Natural killer cell (primary cell): Measurements from ENCODE around the gene ELOA2. TPM values are rescaled to one million over a fixed set of nuclear protein-coding genes. Genes with fewer than 3 reads are reported as not detected.
"Not testable (repeated sequence)": the region's sequence is repeated elsewhere in the genome, so short reads cannot be mapped to it uniquely, and the experiment has no call there.

Source experiments
- ATAC-seq, 3 donors: fragments of 150-1000 bp in 2 of 3; fragments of 200-7000 bp in 1 of 3; cut with Tn5 transposase; 1 replicate in 1 of 3; 2 replicates in 2 of 3; pipeline ENCODE4 v1.10.0; 2021; ENCODE audit warnings: mild to moderate bottlenecking in 2 of 3, moderate library complexity in 2 of 3
- DNase-seq, 2 donors: peaks; one replicate each; pipeline versions ENCODE4 v3.0.0 to v3.0.0-alpha.2; 2013 to 2021; ENCODE audit warnings: mixed read lengths in 1 of 2
- H3K27ac ChIP-seq: one replicate; pipeline ENCODE4 v1.5.1; 2013; ENCODE audit warnings: mild to moderate bottlenecking, low read length
- H3K27me3 ChIP-seq: one replicate; pipeline ENCODE4 v1.6.1; 2013; ENCODE audit warnings: low read length; ENCODE audit not compliant: control insufficient read depth, insufficient read depth
- H3K36me3 ChIP-seq: one replicate; pipeline ENCODE4 v1.6.1; 2013; ENCODE audit warnings: low read length; ENCODE audit not compliant: control insufficient read depth, insufficient read depth
- H3K4me1 ChIP-seq: one replicate; pipeline ENCODE4 v1.6.1; 2013; ENCODE audit warnings: low read length; ENCODE audit not compliant: control insufficient read depth, insufficient read depth
- H3K4me3 ChIP-seq: one replicate; pipeline ENCODE4 v1.5.1; 2013; ENCODE audit warnings: low read length
- H3K9me3 ChIP-seq: one replicate; pipeline ENCODE4 v1.6.1; 2013; ENCODE audit warnings: low read length; ENCODE audit not compliant: control insufficient read depth, insufficient read depth
- H3K27ac Mint-ChIP-seq, 2 donors: one replicate each; pipeline ENCODE4 v1.8.0; 2022; ENCODE audit warnings: mild to moderate bottlenecking in 2 of 2, mixed read lengths in 2 of 2, moderate library complexity in 1 of 2
- H3K27me3 Mint-ChIP-seq, 2 donors: one replicate each; pipeline ENCODE4 v1.8.0; 2022; ENCODE audit warnings: low read depth in 2 of 2, mixed read lengths in 2 of 2
- H3K36me3 Mint-ChIP-seq: one replicate; pipeline ENCODE4 v1.8.0; 2022; ENCODE audit warnings: mixed read lengths
- H3K4me1 Mint-ChIP-seq, 2 donors: one replicate each; pipeline ENCODE4 v1.8.0; 2022; ENCODE audit warnings: mixed read lengths in 2 of 2
- H3K4me3 Mint-ChIP-seq: one replicate; pipeline ENCODE4 v1.8.0; 2022; ENCODE audit warnings: mild to moderate bottlenecking, moderate library complexity, mixed read lengths
- H3K9me3 Mint-ChIP-seq, 2 donors: one replicate each; pipeline ENCODE4 v1.8.0; 2022; ENCODE audit warnings: mixed read lengths in 2 of 2
- CTCF ChIP-seq: fragments of 200-600 bp; IDR thresholded peaks from one replicate; pipeline ENCODE4 v1.8.0; 2022; ENCODE audit warnings: antibody characterized with exemption
- WGBS: methylation state at CpG from one replicate; pipeline ENCODE4 v1.1.7; 2013; ENCODE audit warnings: missing lambda C conversion rate; ENCODE audit not compliant: insufficient coverage; 5-methylcytosine and 5-hydroxymethylcytosine counted together
- intact Hi-C: fragments of 100-400 bp; cut with micrococcal nuclease; formaldehyde crosslinking; loops from one replicate; pipeline ENCODE4 v1.14.2; 2022
- total RNA-seq, 4 donors: library from RNA; stranded (reverse); fragments of 120-200 nt in 1 of 4; gene quantifications; one replicate each; pipeline versions ENCODE4 v1.2.3 to v1.2.4, GENCODE V29; 2013 to 2022

Gene ELOA2
- total RNA-seq, 3 donors from 2014 or later (not counting 1 experiment from before 2014, with no cell fraction given): not detected

GRCh38 chr18:47036298-47036874 is 965 bp upstream of the ELOA2 start:
- no peak overlapping the region for H3K27ac ChIP-seq
- intact Hi-C loops: no loop called here
- ATAC-seq: no peak
- no peak overlapping the region for H3K4me3 ChIP-seq
- Mint-ChIP-seq H3K4me3 (no peak overlapping the region), H3K4me1 (no peaks in the 10 kb centered on the region), H3K27ac (no peak overlapping the region), H3K27me3 (peaks cover 4 to 11% of the 10 kb centered on the region in 2 donors), H3K36me3 (peaks cover 17% of the 10 kb centered on the region), H3K9me3 (peaks cover 0 to 4% of the 10 kb centered on the region in 2 donors)
- H3K36me3 ChIP-seq: no peaks in the 10 kb centered on the region
- 100% methylated on average over 1 of the region's 2 CpGs for WGBS
- TF ChIP-seq CTCF: no peak
- H3K9me3 ChIP-seq: peaks cover 22% of the 10 kb centered on the region
- no peaks in the 10 kb centered on the region for H3K4me1 ChIP-seq
- DNase-seq: no peak
- H3K27me3 ChIP-seq: no peaks in the 10 kb centered on the region

GRCh38 chr18:47034591-47034990 is 830 bp downstream of the ELOA2 start:
- H3K27ac ChIP-seq, H3K4me1 Mint-ChIP-seq, H3K4me3 ChIP-seq, DNase-seq, H3K27me3 Mint-ChIP-seq, intact Hi-C loops, H3K27me3 ChIP-seq, ATAC-seq, H3K9me3 Mint-ChIP-seq, H3K27ac Mint-ChIP-seq, H3K36me3 ChIP-seq, H3K4me1 ChIP-seq, H3K4me3 Mint-ChIP-seq: not testable (repeated sequence)
- WGBS: 96% methylated on average over 28 of the region's 28 CpGs
- H3K9me3 ChIP-seq: peaks cover 22% of the 10 kb centered on the region
- H3K36me3 Mint-ChIP-seq: peaks cover 19% of the 10 kb centered on the region

- peaks cover 0 to 4% of the 10 kb centered on the region in 2 donors for H3K9me3 Mint-ChIP-seq
- H3K27ac ChIP-seq: no peak overlapping the region
- ATAC-seq (no peak), DNase-seq (no peak)
- no peaks in the 10 kb centered on the region for H3K4me1 Mint-ChIP-seq
- 93% methylated on average over 19 of the region's 19 CpGs for WGBS
- H3K4me3 Mint-ChIP-seq: no peak overlapping the region
- H3K4me3 ChIP-seq: no peak overlapping the region
- H3K4me1 ChIP-seq: no peaks in the 10 kb centered on the region
- no peak for TF ChIP-seq CTCF
- H3K27me3 Mint-ChIP-seq: no peaks in the 10 kb centered on the region
- H3K27me3 ChIP-seq: no peaks in the 10 kb centered on the region
- no peak overlapping the region for H3K27ac Mint-ChIP-seq
- intact Hi-C loops: no loop called here
- peaks cover 22% of the 10 kb centered on the region for H3K9me3 ChIP-seq
- peaks cover 19% of the 10 kb centered on the region for H3K36me3 Mint-ChIP-seq
- no peaks in the 10 kb centered on the region for H3K36me3 ChIP-seq
Observed at GRCh38 chr18:47032945-47033344, 2.5 kb downstream of the ELOA2 start.

GRCh38 chr18:47030887-47031286 is 4.5 kb downstream of the ELOA2 start:
- DNase-seq, H3K4me1 ChIP-seq, intact Hi-C loops, H3K27me3 ChIP-seq, H3K27ac Mint-ChIP-seq, H3K4me3 Mint-ChIP-seq, ATAC-seq, H3K27ac ChIP-seq, H3K4me3 ChIP-seq, H3K9me3 Mint-ChIP-seq, H3K4me1 Mint-ChIP-seq, H3K27me3 Mint-ChIP-seq, H3K36me3 ChIP-seq: not testable (repeated sequence)
- 88% methylated on average over 4 of the region's 12 CpGs for WGBS
- peaks cover 12% of the 10 kb centered on the region for H3K36me3 Mint-ChIP-seq
- H3K9me3 ChIP-seq: peaks cover 22% of the 10 kb centered on the region

- H3K9me3 ChIP-seq: peaks cover 24% of the 10 kb centered on the region
- H3K4me3 ChIP-seq, H3K4me1 ChIP-seq, H3K27me3 ChIP-seq, intact Hi-C loops, H3K27ac ChIP-seq, H3K9me3 Mint-ChIP-seq, H3K27me3 Mint-ChIP-seq, H3K4me1 Mint-ChIP-seq, H3K4me3 Mint-ChIP-seq, H3K36me3 Mint-ChIP-seq, DNase-seq, H3K36me3 ChIP-seq, H3K27ac Mint-ChIP-seq: not testable (repeated sequence)
- peak in 2 of 3 donors; percentile 31 to 33 for ATAC-seq
- no CpG with 5 or more reads among the region's 55 CpGs for WGBS
Observed at GRCh38 chr18:47029684-47030353, 5.6 kb downstream of the ELOA2 start.

- H3K27ac ChIP-seq, H3K4me1 ChIP-seq, H3K4me3 Mint-ChIP-seq, H3K27me3 Mint-ChIP-seq, H3K4me1 Mint-ChIP-seq, DNase-seq, ATAC-seq, H3K27ac Mint-ChIP-seq, H3K27me3 ChIP-seq, H3K36me3 ChIP-seq, H3K9me3 Mint-ChIP-seq, H3K4me3 ChIP-seq, intact Hi-C loops, H3K36me3 Mint-ChIP-seq: not testable (repeated sequence)
- WGBS: 98% methylated on average over 7 of the region's 29 CpGs
- H3K9me3 ChIP-seq: peaks cover 14% of the 10 kb centered on the region
Observed at GRCh38 chr18:47028738-47029137, 6.7 kb downstream of the ELOA2 start.
